HepG2 (cell line): ENCODE measurements around the gene OR10V1.

ENCODE experiments used
- CTCF ChIP-seq: sonication (generic); formaldehyde crosslinking; IDR thresholded peaks from 2 replicates; pipeline ENCODE4 v1.5.0; 2020; ENCODE audit warnings: mild to moderate bottlenecking, missing genetic modification reagents, moderate library complexity
- MEIS2 ChIP-seq: sonication (generic); formaldehyde crosslinking; IDR thresholded peaks from 2 replicates; pipeline ENCODE4 v1.9.0; 2021; ENCODE audit warnings: mild to moderate bottlenecking, missing genetic modification reagents
- NCOA5 ChIP-seq: sonication (generic); formaldehyde crosslinking; IDR thresholded peaks from 2 replicates; pipeline ENCODE4 v1.4.0; 2020; ENCODE audit warnings: missing genetic modification reagents
- NKX3-1 ChIP-seq: sonication (generic); formaldehyde crosslinking; IDR thresholded peaks from 2 replicates; pipeline ENCODE4 v1.5.0; 2020; ENCODE audit warnings: missing genetic modification reagents
- SKI ChIP-seq: fragments of 450-650 bp; IDR thresholded peaks from one replicate; pipeline ENCODE4 v1.6.1; 2018; ENCODE audit warnings: mild to moderate bottlenecking; ENCODE audit not compliant: partially characterized antibody
- ZNF570 ChIP-seq: sonication (generic); formaldehyde crosslinking; IDR thresholded peaks from 2 replicates; pipeline ENCODE4 v1.4.0; 2020; ENCODE audit warnings: mild to moderate bottlenecking, missing genetic modification reagents, borderline replicate concordance

- TF ChIP-seq ZNF570 (CRISPR knock-in tag) = no peak
- no peak for TF ChIP-seq CTCF (CRISPR knock-in tag)
- no peak for TF ChIP-seq MEIS2 (CRISPR knock-in tag)
- TF ChIP-seq SKI = no peak
- no peak for TF ChIP-seq NCOA5
- TF ChIP-seq NKX3-1 (CRISPR knock-in tag) = no peak
Measured at GRCh38 chr11:59724066-59724465, 10.4 kb upstream of the OR10V1 start.
